ENCODE results near the gene COL5A1.
A peak's percentile ranks its signal among the peaks of the same experiment; 100 is the strongest.

Gene COL5A1

DNA sequence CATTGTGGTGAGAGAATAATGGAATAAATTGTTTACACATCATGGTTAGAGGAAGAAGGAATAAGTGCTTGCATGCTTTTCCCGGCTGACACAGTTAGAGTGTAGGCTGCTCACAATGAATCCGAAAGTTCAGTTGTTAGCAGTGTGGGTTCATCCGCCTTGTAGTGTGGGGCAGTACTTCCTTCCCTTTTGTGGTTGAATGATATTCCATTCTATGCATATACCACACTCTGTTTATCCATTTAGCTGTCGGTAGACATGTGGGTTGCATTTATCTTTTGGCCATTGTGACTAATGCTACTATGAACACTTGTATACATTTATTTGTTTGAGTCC is 84.0 kb downstream of the COL5A1 start:
- no peak for DNase-seq (ENCODE audit: low read depth in 2 of 2)

- DNase-seq (ENCODE audit: low read depth in 2 of 2), result no peak
Measured at GRCh38 chr9:134726026-134726721, 84.6 kb downstream of the COL5A1 start.

GRCh38 chr9:134726722-134727034 is 85.1 kb downstream of the COL5A1 start:
- DNase-seq (ENCODE audit: low read depth in 2 of 2), result no peak

DNA sequence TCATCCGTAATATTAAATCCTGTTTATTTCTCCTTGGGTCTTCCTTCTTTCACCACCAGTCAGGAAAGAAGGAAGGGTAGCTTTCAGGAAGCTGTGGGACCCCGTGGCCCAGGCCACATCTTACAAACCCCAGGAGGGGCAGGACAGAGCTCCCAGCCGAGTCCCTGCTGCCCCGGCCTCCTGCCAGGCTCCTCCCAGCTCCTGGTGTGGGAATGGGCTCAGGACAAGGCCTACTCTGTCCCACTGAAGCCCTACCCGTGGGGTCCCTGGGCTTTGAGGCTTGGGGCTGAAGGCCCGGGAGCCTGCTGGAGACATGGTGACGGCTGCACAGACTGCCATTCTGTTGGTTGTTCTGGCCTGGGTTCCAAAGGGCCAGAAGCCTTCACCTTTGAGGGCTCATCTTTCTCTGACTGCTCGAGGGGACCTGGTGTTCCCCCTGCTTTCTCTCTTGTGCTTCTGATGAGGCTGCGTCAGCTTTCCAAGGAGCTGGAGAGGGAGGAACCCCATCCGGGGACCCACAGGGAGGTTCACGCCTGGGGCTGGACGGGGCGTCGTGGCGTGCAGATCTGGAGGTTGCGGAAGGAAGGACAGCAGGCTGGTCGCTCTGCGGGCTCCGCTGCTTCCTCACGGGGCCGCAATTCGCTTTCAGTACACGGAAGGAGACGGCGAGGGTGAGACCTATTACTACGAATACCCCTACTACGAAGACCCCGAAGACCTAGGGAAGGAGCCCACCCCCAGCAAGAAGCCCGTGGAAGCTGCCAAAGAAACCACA is 86.6 kb downstream of the COL5A1 start:
- no peak for DNase-seq (ENCODE audit: low read depth in 2 of 2)

- no peak for DNase-seq (ENCODE audit: low read depth in 2 of 2)
Measured at GRCh38 chr9:134728801-134729495, 87.3 kb downstream of the COL5A1 start.

DNA sequence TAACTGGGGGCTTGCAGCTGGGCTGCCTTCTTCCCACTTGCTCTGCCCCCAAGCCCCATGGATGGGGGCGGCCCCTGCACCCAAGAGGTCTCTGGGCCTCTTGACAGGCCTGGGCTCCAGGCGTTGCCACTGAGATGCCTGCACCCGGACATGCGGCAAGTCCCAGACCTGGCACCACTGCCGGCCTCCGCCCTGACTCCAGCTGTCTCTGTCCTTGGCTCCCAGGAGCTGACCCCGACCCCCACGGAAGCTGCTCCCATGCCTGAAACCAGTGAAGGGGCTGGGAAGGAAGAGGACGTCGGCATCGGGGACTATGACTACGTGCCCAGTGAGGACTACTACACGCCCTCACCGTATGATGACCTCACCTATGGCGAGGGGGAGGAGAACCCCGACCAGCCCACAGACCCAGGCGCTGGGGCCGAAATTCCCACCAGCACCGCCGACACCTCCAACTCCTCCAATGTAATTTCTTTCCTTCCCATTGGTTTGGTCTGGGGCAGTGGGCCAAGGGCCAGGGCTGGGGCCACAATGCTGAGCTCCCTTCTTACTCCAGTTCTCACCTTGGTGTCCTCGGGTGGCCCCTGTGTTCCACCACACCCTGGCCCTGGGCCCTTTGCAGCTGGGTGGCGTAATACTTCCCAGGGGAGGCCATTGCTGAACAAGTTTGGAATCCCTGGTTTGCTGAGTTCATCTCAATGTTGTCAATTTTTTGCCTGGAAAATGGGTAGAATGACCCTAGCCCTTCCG is 88.6 kb downstream of the COL5A1 start:
- DNase-seq (ENCODE audit: low read depth in 2 of 2), result no peak

DNA sequence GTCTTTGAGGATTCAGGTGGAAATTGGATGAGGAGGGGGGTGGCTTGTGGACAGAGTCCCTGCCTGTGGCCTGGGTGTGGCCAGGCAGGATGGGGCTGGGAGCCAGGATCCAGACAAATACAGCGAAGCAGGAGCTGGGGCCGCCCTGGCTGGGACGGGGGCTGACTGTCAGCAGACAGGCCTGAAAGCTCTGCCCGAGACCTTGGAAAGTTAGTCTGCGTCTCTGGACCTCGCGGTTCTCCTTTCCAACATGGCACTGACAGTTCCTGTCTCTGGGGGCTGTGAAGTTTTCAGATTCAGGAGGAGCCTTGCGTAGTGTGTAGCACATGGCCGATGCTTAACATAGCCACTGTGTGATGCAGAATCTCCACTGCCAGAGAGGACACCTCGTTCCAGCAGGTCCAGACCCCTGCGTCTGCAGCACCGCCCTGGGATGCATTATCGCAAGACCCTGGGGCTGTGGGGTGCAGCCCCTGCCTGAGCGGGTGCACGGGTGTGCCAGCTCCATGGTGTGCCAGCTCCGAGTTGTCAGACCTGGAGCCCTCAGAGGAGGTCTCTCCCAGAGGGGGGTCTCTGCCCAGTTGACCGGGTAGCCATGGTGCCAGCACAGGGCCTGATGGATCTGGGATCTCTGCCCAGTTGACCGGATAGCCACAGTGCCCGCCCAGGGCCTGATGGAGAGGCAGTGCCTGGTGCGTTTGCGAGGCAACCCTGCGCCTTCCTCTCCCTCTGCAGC is 89.3 kb downstream of the COL5A1 start:
- DNase-seq (ENCODE audit: low read depth in 2 of 2), result no peak

GRCh38 chr9:134731497-134732391 is 90.1 kb downstream of the COL5A1 start:
- no peak for DNase-seq (ENCODE audit: low read depth in 2 of 2)

- no peak for DNase-seq (ENCODE audit: low read depth in 2 of 2)
Measured at GRCh38 chr9:134732392-134733110, 90.9 kb downstream of the COL5A1 start.

DNA sequence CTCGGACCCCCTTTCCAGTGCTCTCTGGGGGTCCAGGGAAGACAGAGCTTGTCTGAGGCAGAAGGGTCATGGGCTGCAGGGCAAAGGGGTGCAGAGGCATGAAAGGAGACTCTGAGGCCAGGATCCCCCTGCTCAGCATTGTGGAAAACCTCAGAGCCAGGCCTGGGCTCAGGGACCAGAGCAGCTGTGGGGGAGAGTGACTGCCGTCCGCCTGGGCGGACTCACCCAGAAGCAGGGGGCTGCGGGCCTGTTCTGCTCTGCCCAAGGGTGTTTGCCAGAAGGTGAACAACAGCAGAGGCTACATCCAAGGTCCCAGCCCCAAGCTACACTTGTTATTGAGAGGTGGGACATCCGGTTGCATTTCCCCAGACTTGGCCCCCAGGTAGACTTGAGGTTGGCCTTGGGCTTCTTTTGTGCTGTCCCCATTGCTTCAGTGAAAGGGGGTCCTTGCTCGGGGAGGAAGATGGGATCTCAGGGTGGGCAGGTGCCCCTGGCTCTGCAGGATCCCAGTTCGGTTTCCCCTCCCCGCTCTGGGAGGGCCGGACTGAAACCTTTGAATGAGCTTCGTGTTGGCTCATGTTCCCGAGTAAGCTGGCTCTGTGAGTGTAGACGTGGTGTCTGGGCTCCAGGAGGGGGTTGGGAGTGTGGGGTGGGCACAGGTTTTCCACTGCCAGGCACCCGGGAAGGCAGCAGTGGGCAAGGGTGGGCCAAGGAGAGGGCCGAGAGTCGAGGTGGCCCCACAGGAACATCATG is 92.1 kb downstream of the COL5A1 start:
- no peak for DNase-seq (ENCODE audit: low read depth in 2 of 2)

- DNase-seq (ENCODE audit: low read depth in 2 of 2), result no peak
Measured at GRCh38 chr9:134734270-134734669, 92.7 kb downstream of the COL5A1 start.

DNA sequence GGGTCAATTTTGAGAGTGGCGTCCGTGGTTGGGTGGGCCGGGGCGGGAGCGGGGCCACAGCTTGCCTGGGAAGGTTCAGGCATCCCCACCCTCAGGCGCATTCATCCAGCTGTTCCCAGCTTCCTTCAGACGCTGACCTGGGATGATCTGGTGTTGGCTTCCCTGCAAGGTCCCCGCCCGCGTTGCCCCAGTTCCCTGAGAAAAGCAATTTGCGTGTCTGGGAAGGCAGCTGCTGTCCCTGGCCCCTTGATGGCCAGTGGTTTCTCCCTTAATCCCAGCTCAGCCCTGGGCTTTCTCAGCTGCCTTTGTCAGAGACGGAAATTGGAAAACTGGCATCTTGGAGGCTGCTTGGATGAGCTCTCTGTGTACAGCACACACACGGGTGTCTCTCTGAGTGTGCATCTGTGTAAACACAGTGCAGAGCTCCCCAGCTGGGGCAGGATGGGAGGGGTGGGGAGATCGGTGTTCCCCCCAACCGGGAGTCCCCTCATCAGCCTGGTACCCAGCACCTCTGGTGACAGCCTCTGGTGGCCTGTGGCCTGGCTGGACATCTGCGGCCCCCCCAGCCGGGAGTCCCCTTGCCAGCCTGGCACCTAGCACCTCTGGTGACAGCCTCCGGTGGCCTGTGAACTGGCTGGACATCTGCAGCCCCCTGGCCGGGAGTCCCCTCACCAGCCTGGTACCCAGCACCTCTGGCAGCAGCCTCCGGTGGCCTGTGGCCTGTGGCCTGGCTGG is 94.0 kb downstream of the COL5A1 start:
- DNase-seq (ENCODE audit: low read depth in 2 of 2), result no peak

GRCh38 chr9:134736791-134737497 is 95.3 kb downstream of the COL5A1 start:
- DNase-seq (ENCODE audit: low read depth in 2 of 2), result no peak

DNA sequence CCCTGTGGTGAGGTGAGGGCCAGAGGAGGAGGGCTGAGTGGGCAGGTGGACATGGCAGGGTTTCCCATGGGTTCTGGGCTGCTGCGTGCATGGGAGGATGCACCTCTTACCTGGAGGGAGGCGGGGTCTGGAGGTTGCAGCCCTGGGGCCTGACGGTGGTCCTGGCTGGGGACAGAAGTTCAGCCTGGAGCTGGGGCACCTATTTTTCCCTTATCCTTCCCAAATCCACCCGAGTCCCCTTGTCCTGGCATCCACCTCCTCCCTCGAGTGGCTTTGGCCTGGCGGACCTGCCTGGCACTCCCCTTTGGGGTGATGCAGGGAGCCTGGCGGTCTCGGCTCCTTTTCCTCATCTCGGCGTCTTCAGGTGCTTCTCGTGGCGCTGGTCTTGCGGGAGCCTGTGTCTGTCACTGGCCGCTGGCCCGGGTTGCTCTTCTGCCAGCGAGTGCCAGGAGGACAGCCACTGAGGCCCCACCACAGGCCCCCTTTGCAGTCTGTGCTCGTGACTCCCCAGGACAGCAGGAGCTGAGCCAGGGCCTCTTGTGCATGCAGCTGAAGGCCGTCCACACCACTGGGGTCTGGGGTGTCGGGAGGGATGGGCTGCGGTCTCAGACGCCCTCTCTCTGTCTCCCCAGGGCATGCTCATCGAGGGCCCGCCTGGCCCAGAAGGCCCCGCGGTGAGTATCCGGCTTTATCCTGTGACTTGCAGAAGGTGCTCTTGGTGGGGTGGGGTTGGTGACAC is 96.4 kb downstream of the COL5A1 start:
- DNase-seq (ENCODE audit: low read depth in 2 of 2), result no peak

DNA sequence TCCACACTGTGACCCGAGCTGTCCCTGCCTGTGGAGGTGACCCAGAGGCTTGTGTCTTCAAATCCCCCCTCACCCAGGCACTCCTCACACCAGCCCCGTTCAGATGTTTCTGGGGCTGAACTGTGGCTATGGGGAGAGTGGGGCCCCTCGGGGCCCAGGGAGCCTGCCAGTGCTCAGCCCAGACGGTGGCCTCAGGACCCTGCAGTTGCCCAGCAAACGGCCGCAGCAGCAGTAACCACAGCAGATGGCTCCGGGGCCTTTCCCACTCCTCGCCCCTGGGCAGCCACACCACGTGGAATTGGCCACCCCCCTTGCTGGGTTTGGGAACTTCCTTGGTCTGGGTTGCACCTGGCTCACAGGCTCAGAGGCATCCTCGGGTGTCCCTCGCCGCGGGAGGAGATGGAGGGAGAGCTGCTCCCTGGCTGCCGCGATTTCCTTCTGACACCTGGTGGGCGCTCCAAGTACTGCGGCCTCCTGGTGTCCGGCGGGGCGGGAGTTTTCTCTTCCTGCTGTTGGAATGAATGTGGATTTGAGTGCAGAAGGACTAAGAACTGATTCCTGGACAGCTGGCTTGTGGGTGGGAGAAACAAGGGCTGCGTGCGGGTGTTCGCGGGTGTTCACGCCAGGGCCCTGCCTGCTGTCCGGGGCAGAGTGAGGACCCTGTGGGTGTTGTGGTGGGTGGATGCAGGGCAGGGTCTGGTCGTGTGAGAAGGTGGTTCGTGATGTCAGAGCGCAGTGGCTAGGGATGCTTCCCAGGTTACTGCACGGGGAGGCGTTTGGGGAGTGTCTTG is 97.5 kb downstream of the COL5A1 start:
- peak; percentile 14 to 17 for DNase-seq (ENCODE audit: low read depth in 2 of 2)

DNA sequence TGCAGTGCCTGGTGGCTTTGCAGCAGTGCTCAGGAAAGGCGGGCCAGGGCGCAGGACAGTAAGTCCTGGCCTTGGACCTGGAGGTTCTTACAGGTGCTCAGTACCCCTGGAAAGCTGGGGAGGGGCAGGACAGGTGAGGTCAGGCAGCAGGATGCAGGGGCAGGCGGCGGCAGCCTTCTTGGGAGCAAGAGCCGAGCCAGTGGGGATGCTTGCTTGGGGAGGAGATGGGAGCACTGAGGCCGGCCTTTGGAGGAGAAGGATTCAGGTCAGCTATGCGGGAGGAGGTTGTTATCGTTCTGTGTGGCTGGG is 98.0 kb downstream of the COL5A1 start:
- no peak for DNase-seq (ENCODE audit: low read depth in 2 of 2)

GRCh38 chr9:134740071-134740470 is 98.5 kb downstream of the COL5A1 start:
- no peak for DNase-seq (ENCODE audit: low read depth in 2 of 2)

Measured in stimulated activated CD8-positive, alpha-beta memory T cell treated with anti-CD3 and anti-CD28 coated beads, Interleukin-2, amount 100 ng/mL, for 48 hours (primary cell).